GM21515 (cell line): ENCODE results near the gene TTF2.
"Not testable (repeated sequence)": the region's sequence is repeated elsewhere in the genome, so short reads cannot be mapped to it uniquely, and the experiment has no call there.

Source experiments
- ATAC-seq: cut with Tn5 transposase; IDR thresholded peaks from one replicate; pipeline ENCODE4 v1.9.1; 2021; ENCODE audit not compliant: unreplicated experiment

The TTF2 gene

DNA sequence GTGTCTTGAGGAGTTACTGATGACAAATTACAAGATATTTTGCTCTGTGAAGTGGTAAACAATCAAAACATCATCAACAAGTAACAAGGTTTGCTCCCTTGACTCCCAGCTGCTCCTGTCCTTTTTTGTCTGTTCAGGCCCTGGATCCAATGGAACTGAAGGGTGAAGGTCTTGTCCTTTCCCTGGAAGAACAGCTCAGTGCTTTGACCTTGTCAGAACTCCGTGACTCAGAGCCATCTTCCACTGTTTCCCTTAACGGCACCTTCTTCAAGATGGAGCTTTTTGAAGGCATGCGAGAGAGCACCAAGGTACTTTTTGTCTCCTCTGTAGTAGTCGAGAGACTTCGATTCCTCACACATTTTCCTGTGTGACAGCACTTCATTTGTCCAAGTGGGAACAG, 32.5 kb downstream of the TTF2 start:
- ATAC-seq: no peak

DNA sequence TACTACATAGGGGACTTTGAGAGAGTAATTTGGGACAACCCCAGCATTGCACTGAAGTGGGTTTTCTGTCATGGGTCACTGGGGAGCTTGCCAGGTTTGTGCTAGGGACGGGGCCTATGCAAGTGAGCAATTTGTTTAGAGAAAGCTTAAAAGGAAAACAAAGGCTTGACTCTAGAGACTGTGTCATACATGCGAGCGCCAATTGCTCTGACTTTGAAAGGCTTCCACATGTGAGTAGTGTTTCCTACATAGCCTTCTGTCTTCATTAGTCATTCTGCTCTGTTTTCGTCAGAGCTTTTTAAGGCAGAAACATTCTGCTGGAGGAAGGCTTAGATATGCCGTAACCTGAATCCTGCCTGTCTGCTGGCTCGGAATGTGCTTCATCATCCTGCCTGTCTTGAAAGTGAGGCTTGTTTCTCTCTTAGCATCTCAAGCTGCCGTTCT, 33.0 kb downstream of the TTF2 start:
- ATAC-seq: no peak

DNA sequence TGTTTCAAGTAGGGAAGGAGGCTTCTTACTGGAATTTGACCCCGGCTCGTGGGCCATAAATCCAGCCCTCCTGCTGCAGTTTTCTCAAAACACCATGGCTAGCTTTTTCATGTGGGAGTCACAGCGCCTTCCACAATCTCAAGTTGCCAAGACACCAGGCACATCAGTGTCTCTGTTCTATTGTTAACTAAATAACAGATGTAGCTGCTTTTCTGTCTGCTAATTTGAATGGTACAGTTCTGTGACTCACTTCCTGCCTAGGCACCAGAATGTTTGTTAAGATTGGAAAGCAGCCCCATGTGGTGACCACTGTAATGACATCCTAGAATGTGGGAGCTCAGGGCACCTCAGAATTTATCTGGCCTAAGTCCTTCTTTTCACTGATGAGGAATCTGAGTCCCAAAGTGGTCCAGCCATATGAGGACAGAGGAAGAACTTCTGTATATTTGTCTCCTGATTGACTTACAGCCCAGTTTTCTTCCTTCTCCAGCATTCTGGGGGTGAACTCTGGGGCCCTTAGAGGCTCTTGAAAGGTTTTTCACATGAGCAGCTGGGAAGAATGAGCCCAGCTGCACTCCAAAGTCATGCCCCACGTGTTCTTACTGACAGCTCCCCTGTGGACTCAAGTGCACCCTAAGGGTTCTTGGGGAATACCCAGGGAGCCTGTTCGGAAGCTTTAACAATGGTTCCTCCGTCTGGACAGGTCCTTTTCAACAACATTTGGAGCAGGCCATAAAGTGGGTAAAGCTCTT, 33.9 kb downstream of the TTF2 start:
- peak; percentile 64 for ATAC-seq

DNA sequence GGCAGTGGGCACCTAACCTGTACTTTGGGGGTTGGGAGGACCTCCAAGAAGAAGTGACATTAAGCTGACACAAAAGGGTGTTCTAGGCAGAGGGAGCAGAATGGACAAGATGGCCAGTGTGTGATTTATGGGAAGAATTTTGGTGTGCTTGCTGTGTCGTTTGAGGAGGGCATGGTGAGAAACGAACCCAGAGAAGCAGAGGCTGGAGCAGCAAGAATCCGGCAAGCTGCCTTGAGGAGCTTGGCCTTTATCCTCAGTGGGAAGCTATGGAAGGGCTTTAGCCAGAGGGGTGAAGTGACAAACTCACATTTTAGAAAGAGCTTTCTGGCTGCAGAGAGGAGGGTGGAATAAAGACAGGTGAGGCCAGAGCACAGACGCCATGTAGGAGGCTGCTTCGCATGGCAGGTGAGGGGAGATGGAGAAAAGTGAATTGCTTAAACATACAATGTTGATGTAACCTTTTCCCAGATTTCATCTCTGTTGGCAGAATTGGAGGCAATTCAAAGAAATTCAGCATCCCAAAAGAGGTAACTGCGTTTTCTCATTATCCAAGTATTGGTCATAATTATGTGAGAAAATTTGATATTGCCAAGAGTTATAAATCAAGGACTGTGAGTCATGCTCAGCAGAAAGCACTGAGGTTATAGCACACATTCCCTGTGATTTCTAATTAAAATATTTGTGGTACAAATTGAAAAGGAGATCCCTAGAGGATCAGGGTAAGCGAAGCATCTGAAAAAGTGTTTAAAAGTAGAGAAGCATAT, 34.9 kb downstream of the TTF2 start:
- ATAC-seq: no peak

DNA sequence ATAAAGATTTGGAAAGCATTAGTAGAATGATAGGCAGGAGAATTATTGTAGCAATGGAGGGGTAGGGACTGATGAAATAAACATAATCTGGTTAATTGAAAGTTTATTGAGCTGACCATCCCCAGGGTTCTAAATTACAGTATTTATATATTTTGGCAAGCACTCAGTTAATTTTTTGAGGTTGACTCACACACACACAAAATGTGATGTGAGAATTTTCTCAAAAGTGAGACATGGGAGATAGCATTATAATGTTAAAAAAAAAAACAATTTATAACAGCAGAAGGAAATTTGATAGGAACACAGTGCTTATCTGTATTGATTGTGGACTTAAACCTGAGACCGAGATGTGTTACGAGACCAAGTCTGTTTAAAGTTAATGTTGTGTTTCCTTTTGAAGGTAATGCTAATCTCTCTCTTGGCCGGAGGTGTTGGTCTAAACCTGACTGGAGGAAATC, 36.9 kb downstream of the TTF2 start:
- no peak for ATAC-seq

DNA sequence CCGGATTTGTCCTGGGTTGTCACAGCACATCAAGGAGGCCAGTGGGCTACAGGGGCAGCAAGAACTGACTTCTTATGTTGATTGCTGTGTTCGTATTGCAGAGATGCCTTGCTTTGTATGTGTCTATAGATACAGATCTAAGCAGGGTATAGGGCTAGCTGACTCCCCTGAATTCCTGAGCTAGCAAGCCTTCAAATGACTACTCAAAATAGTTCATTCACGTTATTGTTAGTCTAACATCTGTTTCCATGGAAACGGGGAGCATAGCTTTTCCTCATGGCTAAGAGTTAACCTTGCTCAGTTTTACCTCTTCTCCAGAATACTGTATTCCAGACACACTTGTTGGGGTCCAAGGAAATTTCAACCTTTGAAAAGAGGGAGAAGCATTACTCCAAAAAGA, 37.3 kb downstream of the TTF2 start:
- ATAC-seq: no peak

DNA sequence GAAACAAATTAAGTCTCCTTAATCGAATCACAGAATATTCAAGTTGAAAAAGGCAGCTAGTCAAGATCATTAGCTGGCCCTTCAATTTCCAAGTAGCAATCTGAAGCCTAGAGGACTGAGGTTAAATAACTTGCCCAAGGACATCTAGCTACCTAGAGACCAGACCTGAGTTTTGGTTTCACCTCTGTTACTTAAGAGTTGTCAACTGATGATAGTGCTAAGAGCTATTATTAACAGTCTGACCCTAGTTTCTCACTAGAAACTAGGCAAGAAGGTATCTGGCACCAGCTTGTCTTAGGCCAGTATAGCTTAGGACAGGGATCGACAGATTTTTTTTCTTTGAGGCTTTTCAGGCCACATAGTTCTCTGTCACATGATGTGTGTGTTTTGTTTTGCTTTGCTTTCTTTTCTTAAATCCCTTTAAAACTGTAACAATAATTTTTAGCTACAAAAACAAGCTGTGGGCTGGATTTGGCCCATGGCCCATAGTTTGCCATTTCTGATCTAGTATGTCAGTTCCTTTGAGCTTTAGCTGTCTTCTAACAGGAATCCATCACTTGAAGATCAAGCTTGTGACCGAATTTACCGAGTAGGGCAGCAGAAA, 38.3 kb downstream of the TTF2 start:
- no peak for ATAC-seq

DNA sequence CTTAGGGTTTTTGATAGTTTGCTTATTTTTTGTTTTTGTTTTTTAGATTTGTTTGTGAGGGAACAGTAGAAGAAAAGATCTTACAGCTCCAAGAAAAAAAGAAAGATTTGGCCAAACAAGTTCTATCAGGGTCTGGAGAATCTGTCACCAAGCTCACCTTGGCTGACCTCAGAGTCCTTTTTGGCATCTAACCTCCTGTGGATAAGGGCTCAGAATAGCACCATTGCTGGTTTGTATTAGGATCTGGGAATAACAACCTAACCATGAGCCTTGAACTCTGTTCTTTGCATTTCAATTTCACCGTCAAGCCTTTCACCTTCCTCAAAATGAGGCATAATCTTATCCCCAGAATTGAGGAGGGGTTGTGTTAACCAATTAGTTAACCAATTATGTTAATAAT, 41.2 kb downstream of the TTF2 start:
- ATAC-seq: no peak

DNA sequence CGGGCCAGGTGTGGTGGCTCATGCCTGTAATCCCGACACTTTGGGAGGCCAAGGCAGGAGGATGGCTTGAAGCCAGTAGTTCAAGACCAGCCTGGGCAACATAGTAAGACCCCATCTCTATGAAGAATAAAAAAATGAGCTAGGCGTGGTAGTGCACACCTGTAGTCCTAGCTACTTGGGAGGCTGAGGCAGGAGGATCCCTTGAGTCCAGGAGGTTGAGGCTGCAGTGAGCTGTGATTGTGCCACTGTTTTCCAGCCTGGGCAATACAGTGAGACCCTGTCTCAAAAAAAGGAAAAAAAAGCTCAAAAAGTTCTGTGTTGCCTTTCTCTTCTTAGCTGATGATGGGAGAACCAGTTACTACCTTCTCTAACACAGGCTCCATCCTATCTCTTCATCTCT, 41.7 kb downstream of the TTF2 start:
- ATAC-seq: not testable (repeated sequence)

DNA sequence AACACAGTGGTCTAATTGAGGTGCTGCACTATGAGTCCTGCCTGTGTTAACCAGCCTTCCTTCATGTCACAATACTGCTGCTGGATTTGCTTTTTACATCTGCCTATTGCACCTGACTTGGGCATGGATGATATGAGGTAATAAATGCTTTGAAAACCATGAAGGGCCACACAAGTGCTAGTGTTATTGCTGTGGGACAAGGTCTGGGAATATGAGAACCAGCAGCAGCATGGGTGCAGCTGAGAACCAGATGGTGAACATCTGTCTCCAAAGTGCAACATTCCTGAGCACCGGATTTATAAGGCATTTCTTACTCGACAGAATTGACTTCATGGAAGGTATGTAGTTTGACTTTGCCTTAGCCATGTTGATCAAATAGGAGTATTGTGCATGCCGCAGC, 44.9 kb downstream of the TTF2 start:
- ATAC-seq: no peak

DNA sequence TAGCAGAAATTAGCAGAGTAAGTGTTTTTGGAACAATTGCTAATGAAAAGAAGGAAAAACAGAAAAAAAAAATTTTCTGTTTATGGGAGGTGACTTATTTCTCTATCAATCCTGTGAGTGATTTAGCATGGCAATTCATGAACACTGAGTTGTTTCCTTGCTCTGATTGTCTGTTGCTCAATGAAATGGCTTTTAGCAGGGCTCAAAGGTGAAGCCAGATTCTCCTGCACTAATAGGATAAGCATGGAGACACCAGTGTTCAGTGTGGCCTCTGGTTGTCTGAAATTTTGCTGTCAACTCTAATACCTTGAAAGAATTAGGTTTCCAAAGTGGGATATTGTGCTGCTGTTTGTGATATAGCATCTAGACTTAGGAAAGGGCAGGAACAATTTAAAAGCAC, 45.6 kb downstream of the TTF2 start:
- ATAC-seq: no peak

DNA sequence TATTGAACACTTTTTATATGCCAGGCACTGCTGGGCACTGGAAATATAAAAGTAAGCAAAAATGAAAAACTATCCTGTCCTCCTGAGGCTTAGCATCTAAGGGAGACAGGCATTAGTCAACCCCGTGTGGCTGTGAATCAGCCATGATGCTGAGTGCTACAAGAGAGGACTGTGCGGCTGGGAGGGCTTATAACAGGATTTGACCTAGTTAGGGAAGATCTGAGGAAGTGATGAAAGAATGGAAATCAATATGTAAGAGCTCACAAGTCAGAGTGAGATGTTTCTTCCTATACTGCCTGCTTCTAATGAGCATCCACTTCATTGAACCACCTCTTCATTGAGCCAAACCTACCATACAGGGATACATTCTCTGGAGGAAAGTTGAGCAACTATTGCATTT, 46.4 kb downstream of the TTF2 start:
- no peak for ATAC-seq

DNA sequence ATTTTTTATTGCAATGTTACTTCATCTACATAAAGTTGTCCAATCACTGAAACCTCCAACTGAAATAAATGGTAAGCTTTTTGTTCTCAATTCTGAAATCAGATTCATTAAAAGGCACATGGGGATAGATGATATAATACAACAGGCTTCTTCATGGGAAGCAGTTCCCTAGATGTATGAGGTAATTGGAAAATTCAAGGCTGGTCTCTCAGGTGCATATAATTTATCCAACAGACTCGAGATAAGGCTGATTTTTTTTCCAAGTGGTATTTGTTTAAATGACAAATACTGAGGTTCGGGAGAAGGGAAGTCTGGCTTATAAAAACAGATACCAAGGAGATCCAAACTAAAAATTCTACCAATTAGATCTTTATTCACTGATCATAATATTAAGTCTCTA, 47.2 kb downstream of the TTF2 start:
- ATAC-seq: no peak

DNA sequence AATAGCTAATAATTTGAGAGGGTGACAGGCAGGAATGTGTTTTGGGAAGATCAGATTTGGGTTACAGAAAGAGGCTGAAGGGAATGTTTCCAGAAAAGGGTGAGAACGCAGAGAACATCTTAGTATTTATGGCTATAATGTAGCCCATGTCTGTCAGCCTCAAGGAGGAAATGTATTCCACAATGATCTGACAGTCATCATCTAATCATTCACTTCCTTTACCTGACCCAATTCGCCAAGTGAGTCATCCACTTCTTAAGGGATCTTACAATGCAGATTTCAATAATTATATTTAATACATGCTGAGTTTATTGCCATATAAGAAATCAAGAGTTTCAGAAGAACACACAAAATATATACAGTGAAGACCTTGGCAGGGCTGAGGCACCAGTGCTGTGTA, 50.6 kb downstream of the TTF2 start:
- no peak for ATAC-seq

DNA sequence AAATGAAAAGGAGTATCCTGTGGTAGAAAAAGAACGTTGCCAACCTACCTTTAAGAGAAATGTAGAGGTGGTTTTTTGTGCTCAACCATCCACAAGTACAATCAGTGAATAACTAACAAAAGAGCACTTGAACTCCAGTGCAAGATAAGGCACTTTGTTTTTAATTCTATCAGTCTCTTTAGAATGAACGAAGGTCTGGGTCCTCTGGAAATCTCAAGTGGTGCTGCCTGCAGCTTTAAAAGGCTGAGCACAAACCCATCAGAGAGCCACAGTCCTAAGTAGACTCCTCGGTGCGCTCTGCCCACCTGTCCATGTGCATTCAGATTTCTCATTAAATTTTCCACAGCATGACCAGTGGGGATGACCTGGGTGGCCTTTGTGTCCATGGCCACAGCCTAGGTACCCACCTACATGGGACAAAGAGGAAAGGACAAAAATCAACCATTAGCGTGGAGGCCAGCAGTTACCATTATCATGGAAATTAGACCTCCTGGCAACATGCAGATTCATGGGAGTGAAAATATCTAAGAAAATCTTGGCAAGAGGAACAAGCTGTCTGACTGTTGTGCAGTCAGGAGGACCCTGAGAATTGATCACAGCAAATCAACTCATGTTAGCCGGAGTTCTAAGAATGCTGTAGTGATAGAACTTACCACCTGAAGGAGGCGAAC, 52.1 kb downstream of the TTF2 start:
- ATAC-seq: no peak

DNA sequence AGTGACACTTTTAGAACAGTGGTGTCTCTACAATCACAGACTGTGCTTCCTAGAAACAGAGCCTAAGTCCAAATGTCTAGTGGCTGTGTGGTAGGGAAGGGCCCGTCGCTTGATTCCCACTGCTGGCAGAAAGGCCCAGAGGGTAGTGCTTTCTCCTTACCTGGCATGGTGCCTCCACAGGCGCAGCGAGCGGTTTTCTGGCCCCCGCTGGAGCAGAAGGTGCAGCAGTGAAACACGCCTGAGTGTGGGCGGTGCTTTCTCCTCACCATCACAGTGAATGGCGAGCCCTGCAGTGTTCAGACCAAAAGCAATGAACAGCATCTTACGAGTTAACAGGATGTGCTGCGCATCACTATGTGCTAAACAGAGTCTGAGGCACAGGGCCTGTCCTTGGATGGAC, 53.1 kb downstream of the TTF2 start:
- no peak for ATAC-seq

DNA sequence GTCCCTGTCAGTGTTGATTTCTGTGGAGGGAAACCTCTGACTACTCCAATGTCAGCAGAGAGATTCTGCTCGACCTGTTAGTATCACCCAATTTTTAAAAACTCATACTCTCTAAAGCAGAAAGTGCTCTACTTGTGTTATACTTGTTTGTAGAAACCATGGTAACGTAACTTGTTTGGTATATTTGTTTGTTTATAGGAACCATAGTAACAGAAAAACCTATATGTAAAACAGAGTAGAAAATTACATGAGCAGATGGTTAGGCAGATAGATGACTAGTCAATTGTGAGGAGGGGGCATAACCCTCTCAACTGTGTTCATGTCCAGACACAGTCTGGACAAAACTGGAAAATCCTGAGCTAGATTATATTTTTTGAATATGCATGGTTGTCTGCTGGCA, 54.8 kb downstream of the TTF2 start:
- no peak for ATAC-seq

DNA sequence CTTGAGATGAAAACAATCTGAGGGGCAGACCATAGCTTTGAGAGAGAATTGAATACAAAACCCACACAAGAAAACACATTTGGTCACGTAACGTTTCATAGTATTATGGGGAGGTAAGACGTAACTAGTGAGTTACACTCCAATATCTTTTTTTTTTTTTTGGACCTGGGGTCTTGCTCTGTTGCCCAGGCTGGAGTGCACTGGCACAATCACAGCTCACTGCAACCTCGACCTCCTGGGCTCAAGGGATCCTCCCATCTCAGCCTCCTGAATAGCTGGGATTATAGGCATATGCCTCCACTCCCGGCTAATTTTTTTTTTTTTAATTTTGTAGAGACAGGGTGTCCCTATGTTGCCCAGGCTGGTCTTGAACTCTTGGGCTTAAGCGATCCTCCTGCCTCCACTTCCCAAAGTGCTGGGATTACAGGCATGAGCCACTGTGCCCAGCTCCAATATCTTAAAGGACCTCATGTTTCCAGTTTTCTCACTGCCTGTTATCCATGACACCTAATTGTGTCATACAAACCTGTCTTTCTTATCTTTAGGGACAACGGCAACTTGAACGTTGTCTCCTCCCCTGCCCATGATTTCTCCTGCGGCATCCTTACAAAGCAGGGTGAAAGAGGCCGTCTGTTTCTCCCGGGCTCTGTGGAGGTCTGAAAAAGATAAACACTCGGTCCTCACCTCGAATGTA, 56.1 kb downstream of the TTF2 start:
- no peak for ATAC-seq

DNA sequence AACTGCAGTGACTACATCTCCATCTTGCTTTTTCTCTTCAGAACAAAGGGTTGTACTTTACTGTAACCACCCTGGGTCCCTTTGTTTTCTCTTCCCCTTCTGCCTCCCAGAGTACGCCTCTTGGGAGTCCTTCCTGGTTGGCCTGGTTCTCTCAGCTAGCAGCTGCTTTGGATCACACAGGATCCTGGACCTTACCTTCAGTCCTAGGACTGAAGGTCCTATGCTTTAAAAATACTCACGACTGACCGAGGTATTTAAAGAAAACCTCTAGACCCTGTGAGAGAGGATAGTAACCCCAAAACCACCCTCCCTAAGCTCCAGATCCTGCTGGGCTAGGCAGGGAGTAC, 56.6 kb downstream of the TTF2 start:
- no peak for ATAC-seq

DNA sequence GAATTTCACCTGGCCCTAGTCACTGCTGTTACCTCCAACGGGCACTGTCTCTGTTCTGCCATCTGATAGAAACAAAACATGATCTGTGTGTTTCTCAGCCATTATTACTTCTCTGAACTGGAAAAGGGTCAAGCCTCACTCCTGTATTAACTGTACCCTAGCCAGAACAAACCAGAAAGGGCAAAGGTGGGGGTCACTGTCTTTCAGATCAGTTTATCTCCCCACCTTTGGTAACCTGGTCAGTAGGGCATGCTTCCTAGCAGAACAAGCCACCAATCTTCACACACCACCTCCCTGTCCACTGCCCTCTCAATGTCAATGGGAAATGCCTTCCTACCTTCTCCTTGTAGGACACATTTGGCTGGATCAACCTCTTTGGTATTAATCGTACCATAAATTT, 57.6 kb downstream of the TTF2 start:
- no peak for ATAC-seq

DNA sequence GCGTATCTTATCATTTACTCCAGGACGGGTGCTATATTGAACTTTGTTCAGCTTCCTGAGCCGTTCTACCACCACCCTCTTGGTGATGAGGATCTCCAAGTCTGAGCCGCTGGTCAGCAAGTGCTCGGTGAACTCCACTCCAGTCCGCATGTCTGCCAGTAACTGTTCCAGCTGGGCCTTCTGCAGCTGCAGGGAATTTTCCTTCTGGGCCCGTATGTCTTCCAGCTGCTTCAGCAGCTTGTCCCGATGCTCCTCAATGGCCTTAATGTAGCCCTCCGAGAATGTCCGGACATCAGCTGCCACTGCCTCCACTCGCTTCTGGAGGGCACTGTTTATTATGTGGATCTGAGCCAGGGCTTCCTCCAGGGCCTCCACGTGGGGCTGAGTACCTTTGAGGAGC, 58.0 kb downstream of the TTF2 start:
- no peak for ATAC-seq
